Putamen (tissue), 1 donor: ENCODE data around the gene CLCN6.
"Not testable (repeated sequence)": the region's sequence is repeated elsewhere in the genome, so short reads cannot be mapped to it uniquely, and the experiment has no call there.

Experiments used
- DNase-seq: peaks from one replicate; pipeline ENCODE4 v3.0.0-alpha.2; 2016; ENCODE audit warnings: low spot score

Gene CLCN6

GRCh38 chr1:11796036-11796828 is 9.8 kb upstream of the CLCN6 start:
- DNase-seq: no peak

GRCh38 chr1:11797525-11798216 is 8.3 kb upstream of the CLCN6 start:
- DNase-seq: no peak

GRCh38 chr1:11799099-11799498 is 6.9 kb upstream of the CLCN6 start:
- no peak for DNase-seq

- no peak for DNase-seq
Measured at GRCh38 chr1:11799896-11800295, 6.1 kb upstream of the CLCN6 start.

GRCh38 chr1:11800391-11800755 is 5.6 kb upstream of the CLCN6 start:
- DNase-seq: no peak

- no peak for DNase-seq
Measured at GRCh38 chr1:11800756-11801433, 5.1 kb upstream of the CLCN6 start.

GRCh38 chr1:11802616-11802972 is 3.4 kb upstream of the CLCN6 start:
- no peak for DNase-seq

GRCh38 chr1:11802973-11803885 is 2.8 kb upstream of the CLCN6 start:
- DNase-seq: peak; percentile 72

- DNase-seq: not testable (repeated sequence)
Measured at GRCh38 chr1:11803924-11804665, 1.9 kb upstream of the CLCN6 start.

GRCh38 chr1:11804666-11805421 is 1.1 kb upstream of the CLCN6 start:
- DNase-seq: peak; percentile 64

GRCh38 chr1:11806307-11806936 is 431 bp downstream of the CLCN6 start:
- DNase-seq: no peak

- DNase-seq: no peak
Measured at GRCh38 chr1:11807133-11807532, 1.1 kb downstream of the CLCN6 start.

- DNase-seq: no peak
Measured at GRCh38 chr1:11813021-11813420, 7.0 kb downstream of the CLCN6 start.

- no peak for DNase-seq
Measured at GRCh38 chr1:11817192-11817591, 11.2 kb downstream of the CLCN6 start.

GRCh38 chr1:11822091-11822490 is 16.1 kb downstream of the CLCN6 start:
- DNase-seq: no peak

- DNase-seq: no peak
Measured at GRCh38 chr1:11823366-11824137, 17.6 kb downstream of the CLCN6 start.

- DNase-seq: no peak
Measured at GRCh38 chr1:11825131-11825530, 19.1 kb downstream of the CLCN6 start.

GRCh38 chr1:11826946-11827345 is 21.0 kb downstream of the CLCN6 start:
- no peak for DNase-seq

- DNase-seq: no peak
Measured at GRCh38 chr1:11828511-11828910, 22.5 kb downstream of the CLCN6 start.
